ENCODE results near the gene SPEF1.

The SPEF1 gene

DNA sequence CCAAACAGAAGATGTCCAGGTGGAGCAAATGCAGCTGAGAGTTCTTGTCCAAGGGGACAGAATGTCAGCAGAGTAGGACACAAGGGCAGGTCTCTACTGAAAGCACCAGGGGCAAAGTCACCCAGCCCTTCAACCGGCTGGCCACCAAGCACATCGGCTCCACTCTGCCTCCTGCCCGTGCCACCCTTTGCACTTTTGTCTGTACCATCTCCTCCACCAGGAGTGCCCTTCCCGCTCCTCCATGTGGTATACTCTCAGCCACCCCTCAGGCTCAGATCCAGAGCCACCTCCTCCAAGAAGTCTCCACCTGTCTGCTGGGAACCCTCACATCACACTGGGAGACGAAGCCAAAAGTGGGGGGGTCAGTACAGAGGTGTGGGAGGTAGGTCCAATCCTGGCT is 52.9 kb downstream of the SPEF1 start:
- DNase-seq: no peak

Data from stimulated activated CD4-positive, alpha-beta T cell treated with anti-CD3 and anti-CD28 coated beads, Interleukin-2, amount 100 ng/mL, for 24 hours (primary cell).